Measurements from ENCODE around the gene PICK1.

DNA sequence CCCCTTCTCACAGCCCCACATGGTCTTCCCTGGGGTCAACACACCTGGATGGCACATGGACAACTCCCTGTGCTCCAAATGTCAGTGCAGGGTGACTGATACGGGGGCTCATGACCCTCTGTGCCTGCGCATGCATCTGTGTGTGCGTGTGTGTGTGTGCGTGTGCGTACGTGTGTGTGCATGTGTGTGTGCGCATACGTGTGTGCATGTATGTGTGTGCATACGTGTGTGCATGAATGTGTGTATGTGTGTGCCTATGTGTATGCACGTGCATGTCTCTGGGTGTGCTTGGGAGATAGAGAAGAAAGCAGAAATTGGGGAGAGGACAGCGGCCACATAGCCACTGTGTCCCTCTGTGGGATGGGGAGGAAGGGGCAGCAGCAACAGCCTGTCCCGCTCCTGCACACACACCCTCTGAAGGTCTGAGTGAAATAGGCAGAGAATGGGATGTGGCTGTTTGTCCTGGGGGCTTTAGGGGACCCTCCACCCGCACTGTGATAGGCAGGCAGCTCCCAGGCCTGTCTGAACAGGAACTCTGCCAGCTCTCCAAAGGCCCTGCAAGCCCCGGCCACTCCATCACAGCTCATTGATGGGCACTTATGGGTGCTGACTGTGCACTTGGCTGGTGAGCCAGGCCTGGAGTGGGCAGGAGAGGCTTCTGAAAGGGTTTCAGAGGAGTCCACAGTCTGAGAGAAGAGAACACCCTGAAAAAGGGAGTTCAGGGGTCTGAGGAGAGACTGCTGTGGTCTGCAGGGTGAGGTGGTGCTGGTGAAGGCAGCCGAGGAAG is 28.7 kb upstream of the PICK1 start:
- no peak for TF ChIP-seq EZH2 (IDR thresholded peaks at IDR 0.05; ENCODE audit: low read length, missing control alignments)
- TF ChIP-seq, protein P1, sequence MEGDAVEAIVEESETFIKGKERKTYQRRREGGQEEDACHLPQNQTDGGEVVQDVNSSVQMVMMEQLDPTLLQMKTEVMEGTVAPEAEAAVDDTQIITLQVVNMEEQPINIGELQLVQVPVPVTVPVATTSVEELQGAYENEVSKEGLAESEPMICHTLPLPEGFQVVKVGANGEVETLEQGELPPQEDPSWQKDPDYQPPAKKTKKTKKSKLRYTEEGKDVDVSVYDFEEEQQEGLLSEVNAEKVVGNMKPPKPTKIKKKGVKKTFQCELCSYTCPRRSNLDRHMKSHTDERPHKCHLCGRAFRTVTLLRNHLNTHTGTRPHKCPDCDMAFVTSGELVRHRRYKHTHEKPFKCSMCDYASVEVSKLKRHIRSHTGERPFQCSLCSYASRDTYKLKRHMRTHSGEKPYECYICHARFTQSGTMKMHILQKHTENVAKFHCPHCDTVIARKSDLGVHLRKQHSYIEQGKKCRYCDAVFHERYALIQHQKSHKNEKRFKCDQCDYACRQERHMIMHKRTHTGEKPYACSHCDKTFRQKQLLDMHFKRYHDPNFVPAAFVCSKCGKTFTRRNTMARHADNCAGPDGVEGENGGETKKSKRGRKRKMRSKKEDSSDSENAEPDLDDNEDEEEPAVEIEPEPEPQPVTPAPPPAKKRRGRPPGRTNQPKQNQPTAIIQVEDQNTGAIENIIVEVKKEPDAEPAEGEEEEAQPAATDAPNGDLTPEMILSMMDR (conservative IDR thresholded peaks at IDR 0.05 in 1 of 2, IDR thresholded peaks at IDR 0.05 in 1 of 2; ENCODE audit: low read depth in 1 of 2, low read length in 2 of 2): no peak

Data from fibroblast of lung (primary cell).